Measurements from ENCODE around the gene CDH4. TPM values are rescaled to one million over a fixed set of nuclear protein-coding genes. Genes with fewer than 3 reads are reported as not detected.

CDH4 gene
- total RNA-seq, 1 donor from 2014 or later = 3.2 TPM

DNA sequence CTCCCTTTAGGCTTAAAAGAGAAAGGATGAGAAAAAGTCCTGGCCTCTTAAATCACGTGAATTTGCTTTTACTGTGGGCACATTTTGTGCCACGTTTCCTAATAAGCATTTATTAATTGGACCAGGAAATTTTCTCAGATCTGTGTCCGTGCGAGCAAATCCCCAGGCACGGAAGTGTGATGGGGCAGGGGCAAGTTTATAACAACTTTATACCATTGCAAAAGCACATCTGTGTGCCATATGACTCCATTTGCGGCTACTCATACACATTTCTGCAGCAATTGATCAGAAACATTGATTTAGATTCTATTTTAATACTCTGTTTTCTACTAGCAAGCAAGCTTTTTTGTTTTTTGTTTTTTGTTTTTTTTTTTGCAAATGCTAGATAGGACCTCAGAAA, 440.4 kb downstream of the CDH4 start:
- no peak overlapping the region for H3K9ac ChIP-seq (ENCODE audit: low read length)
- H2AFZ ChIP-seq (ENCODE audit: low read depth, low read length) = no peak overlapping the region
- no peak for FAIRE-seq
- H3K4me1 ChIP-seq (ENCODE audit: insufficient read depth, low read length) = no peaks in the 10 kb centered on the region
- H3K9me3 Mint-ChIP-seq (ENCODE audit: unreplicated experiment) = peaks cover 2% of the 10 kb centered on the region
- H3K4me1 Mint-ChIP-seq (ENCODE audit: low read depth, unreplicated experiment) = no peaks in the 10 kb centered on the region
- no peak overlapping the region for H3K27ac ChIP-seq (ENCODE audit: low read depth, low read length)
- H3K36me3 ChIP-seq (ENCODE audit: insufficient read depth, low read length) = no peaks in the 10 kb centered on the region
- peaks cover 3% of the 10 kb centered on the region for H4K20me1 ChIP-seq (ENCODE audit: insufficient read depth, low read length)
- DNase-seq (ENCODE audit: low read depth) = no peak
- H3K4me3 ChIP-seq (ENCODE audit: insufficient read depth, low read depth, low read length) = no peak overlapping the region
- H3K4me3 Mint-ChIP-seq (ENCODE audit: unreplicated experiment) = no peak overlapping the region
- peaks cover 62% of the 10 kb centered on the region for H3K27me3 Mint-ChIP-seq (ENCODE audit: low read depth, unreplicated experiment)
- H3K27ac Mint-ChIP-seq (ENCODE audit: unreplicated experiment) = no peak overlapping the region
- no peaks in the 10 kb centered on the region for H3K27me3 ChIP-seq (ENCODE audit: insufficient read depth, low read length)
- H3K79me2 ChIP-seq (ENCODE audit: insufficient read depth, low read length) = no peaks in the 10 kb centered on the region
- no peak overlapping the region for H3K4me2 ChIP-seq (ENCODE audit: low read length)
- no peaks in the 10 kb centered on the region for H3K9me3 ChIP-seq (ENCODE audit: insufficient read depth, low read depth, low read length)
- H3K36me3 Mint-ChIP-seq (ENCODE audit: low read depth, unreplicated experiment) = no peaks in the 10 kb centered on the region
- no peak for TF ChIP-seq EZH2 (IDR thresholded peaks at IDR 0.05; ENCODE audit: insufficient read depth, low read length)
- TF ChIP-seq, protein P1, sequence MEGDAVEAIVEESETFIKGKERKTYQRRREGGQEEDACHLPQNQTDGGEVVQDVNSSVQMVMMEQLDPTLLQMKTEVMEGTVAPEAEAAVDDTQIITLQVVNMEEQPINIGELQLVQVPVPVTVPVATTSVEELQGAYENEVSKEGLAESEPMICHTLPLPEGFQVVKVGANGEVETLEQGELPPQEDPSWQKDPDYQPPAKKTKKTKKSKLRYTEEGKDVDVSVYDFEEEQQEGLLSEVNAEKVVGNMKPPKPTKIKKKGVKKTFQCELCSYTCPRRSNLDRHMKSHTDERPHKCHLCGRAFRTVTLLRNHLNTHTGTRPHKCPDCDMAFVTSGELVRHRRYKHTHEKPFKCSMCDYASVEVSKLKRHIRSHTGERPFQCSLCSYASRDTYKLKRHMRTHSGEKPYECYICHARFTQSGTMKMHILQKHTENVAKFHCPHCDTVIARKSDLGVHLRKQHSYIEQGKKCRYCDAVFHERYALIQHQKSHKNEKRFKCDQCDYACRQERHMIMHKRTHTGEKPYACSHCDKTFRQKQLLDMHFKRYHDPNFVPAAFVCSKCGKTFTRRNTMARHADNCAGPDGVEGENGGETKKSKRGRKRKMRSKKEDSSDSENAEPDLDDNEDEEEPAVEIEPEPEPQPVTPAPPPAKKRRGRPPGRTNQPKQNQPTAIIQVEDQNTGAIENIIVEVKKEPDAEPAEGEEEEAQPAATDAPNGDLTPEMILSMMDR (IDR thresholded peaks at IDR 0.05; ENCODE audit: insufficient read depth, low read depth, low read length) = no peak

DNA sequence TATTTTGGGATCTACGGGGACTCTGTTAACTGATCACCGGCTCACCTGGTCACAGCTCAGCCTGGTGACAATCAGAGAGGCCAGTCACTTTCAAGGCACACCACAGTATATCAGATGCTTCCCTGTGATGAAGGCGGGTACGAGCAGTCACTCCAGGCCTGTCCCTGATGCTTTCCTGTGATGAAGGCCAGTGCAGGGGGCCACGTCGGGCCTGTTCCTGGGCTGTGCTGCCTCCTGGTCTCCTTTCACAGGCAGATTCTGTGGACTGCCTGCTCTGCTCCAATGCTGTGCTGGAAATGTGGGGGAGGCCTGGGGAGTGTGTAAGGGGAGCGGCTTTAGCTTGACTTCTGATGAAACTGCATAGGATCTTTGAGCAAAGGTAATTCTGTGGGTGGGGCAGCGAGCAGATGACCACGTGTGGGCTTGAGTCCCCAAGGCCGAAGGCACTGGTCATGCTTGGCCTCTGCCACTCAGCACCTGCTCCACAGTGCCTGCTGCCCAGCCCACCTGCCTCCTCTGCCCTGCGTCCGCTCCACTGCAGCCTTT, 441.1 kb downstream of the CDH4 start:
- peaks cover 63% of the 10 kb centered on the region for H3K27me3 Mint-ChIP-seq (ENCODE audit: low read depth, unreplicated experiment)
- H3K79me2 ChIP-seq (ENCODE audit: insufficient read depth, low read length) = no peaks in the 10 kb centered on the region
- H3K9me3 Mint-ChIP-seq (ENCODE audit: unreplicated experiment) = peaks cover 2% of the 10 kb centered on the region
- FAIRE-seq = no peak
- no peak for DNase-seq (ENCODE audit: low read depth)
- H3K27me3 ChIP-seq (ENCODE audit: insufficient read depth, low read length) = no peaks in the 10 kb centered on the region
- H3K4me3 ChIP-seq (ENCODE audit: insufficient read depth, low read depth, low read length) = no peak overlapping the region
- no peaks in the 10 kb centered on the region for H3K9me3 ChIP-seq (ENCODE audit: insufficient read depth, low read depth, low read length)
- H3K4me2 ChIP-seq (ENCODE audit: low read length) = no peak overlapping the region
- H3K27ac ChIP-seq (ENCODE audit: low read depth, low read length) = no peak overlapping the region
- H2AFZ ChIP-seq (ENCODE audit: low read depth, low read length) = no peak overlapping the region
- H3K4me1 ChIP-seq (ENCODE audit: insufficient read depth, low read length) = no peaks in the 10 kb centered on the region
- H3K27ac Mint-ChIP-seq (ENCODE audit: unreplicated experiment) = peak overlapping the region; percentile 62
- H3K4me1 Mint-ChIP-seq (ENCODE audit: low read depth, unreplicated experiment) = no peaks in the 10 kb centered on the region
- TF ChIP-seq, protein P1 (IDR thresholded peaks at IDR 0.05; ENCODE audit: insufficient read depth, low read depth, low read length) = no peak
- TF ChIP-seq EZH2 (IDR thresholded peaks at IDR 0.05; ENCODE audit: insufficient read depth, low read length) = no peak
- no peaks in the 10 kb centered on the region for H3K36me3 ChIP-seq (ENCODE audit: insufficient read depth, low read length)
- H3K9ac ChIP-seq (ENCODE audit: low read length) = no peak overlapping the region
- H3K4me3 Mint-ChIP-seq (ENCODE audit: unreplicated experiment) = no peak overlapping the region
- H4K20me1 ChIP-seq (ENCODE audit: insufficient read depth, low read length) = peaks cover 3% of the 10 kb centered on the region
- no peaks in the 10 kb centered on the region for H3K36me3 Mint-ChIP-seq (ENCODE audit: low read depth, unreplicated experiment)

DNA sequence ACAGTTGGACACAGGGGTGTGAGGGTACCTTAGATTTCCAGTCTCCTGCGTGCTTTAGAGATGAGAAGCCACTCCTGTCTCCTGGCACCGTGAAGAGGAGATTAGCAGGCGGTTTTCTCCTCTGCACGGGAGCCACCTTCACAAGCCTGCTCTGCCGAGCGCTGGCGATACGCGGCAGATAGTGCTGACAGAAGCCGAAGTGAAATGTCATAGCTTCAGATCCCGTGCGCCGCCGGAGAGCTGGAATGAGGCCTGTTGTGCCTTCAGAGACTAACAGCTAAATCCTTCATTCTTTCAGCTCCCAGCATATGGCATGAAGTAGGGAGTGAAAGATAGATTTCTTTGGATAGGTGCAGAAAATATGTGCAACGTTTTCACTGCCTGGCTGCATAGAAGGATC, 442.6 kb downstream of the CDH4 start:
- no peaks in the 10 kb centered on the region for H3K36me3 ChIP-seq (ENCODE audit: insufficient read depth, low read length)
- TF ChIP-seq, protein P1 (IDR thresholded peaks at IDR 0.05; ENCODE audit: insufficient read depth, low read depth, low read length) = no peak
- no peak for TF ChIP-seq EZH2 (IDR thresholded peaks at IDR 0.05; ENCODE audit: insufficient read depth, low read length)
- FAIRE-seq = no peak
- H3K27me3 ChIP-seq (ENCODE audit: insufficient read depth, low read length) = no peaks in the 10 kb centered on the region
- no peak overlapping the region for H3K27ac Mint-ChIP-seq (ENCODE audit: unreplicated experiment)
- peaks cover 3% of the 10 kb centered on the region for H4K20me1 ChIP-seq (ENCODE audit: insufficient read depth, low read length)
- no peaks in the 10 kb centered on the region for H3K79me2 ChIP-seq (ENCODE audit: insufficient read depth, low read length)
- H3K4me1 ChIP-seq (ENCODE audit: insufficient read depth, low read length) = no peaks in the 10 kb centered on the region
- H3K9me3 ChIP-seq (ENCODE audit: insufficient read depth, low read depth, low read length) = no peaks in the 10 kb centered on the region
- peaks cover 52% of the 10 kb centered on the region for H3K27me3 Mint-ChIP-seq (ENCODE audit: low read depth, unreplicated experiment)
- H3K27ac ChIP-seq (ENCODE audit: low read depth, low read length) = no peak overlapping the region
- peaks cover 4% of the 10 kb centered on the region for H3K4me1 Mint-ChIP-seq (ENCODE audit: low read depth, unreplicated experiment)
- H3K9me3 Mint-ChIP-seq (ENCODE audit: unreplicated experiment) = peaks cover 2% of the 10 kb centered on the region
- no peak for DNase-seq (ENCODE audit: low read depth)
- H3K36me3 Mint-ChIP-seq (ENCODE audit: low read depth, unreplicated experiment) = no peaks in the 10 kb centered on the region
- no peak overlapping the region for H3K9ac ChIP-seq (ENCODE audit: low read length)
- no peak overlapping the region for H2AFZ ChIP-seq (ENCODE audit: low read depth, low read length)
- H3K4me3 ChIP-seq (ENCODE audit: insufficient read depth, low read depth, low read length) = no peak overlapping the region
- H3K4me3 Mint-ChIP-seq (ENCODE audit: unreplicated experiment) = no peak overlapping the region
- no peak overlapping the region for H3K4me2 ChIP-seq (ENCODE audit: low read length)

Measured in astrocyte (in vitro differentiated cells and primary cell).